Glomerular visceral epithelial cell (primary cell): ENCODE results near the gene LRCH4.

ENCODE experiments used
- DNase-seq: peaks from one replicate; pipeline ENCODE4 v3.0.0-alpha.2; 2016; ENCODE audit errors: extremely low spot score

The LRCH4 gene

DNA sequence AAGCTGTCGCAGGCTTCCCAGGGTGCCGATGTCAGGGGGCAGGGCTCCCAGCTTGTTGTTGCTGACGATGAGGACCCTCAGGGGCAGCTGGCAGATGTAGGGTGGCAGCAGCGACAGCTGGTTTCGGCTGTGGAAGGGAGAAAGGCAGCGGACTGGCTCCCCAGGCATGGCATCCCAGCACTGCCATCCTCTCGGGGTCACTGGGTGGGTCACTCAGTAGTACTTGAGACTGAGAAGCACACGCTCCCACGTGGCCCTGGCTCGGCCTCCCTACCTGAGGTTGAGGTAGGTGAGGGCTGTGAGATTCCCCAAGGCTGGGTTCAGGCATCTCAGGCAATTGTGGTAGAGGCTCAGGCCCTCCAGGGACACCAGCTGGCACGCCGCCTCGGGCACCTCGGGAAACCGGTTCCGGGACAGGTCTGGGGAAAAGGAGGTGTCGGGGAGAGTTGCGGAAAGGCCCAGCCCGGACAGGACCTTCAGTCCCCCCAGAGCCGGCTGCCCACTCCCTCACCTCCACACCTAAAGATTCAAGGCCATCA lies 3.8 kb downstream of the LRCH4 start:
- DNase-seq, result no peak

DNA sequence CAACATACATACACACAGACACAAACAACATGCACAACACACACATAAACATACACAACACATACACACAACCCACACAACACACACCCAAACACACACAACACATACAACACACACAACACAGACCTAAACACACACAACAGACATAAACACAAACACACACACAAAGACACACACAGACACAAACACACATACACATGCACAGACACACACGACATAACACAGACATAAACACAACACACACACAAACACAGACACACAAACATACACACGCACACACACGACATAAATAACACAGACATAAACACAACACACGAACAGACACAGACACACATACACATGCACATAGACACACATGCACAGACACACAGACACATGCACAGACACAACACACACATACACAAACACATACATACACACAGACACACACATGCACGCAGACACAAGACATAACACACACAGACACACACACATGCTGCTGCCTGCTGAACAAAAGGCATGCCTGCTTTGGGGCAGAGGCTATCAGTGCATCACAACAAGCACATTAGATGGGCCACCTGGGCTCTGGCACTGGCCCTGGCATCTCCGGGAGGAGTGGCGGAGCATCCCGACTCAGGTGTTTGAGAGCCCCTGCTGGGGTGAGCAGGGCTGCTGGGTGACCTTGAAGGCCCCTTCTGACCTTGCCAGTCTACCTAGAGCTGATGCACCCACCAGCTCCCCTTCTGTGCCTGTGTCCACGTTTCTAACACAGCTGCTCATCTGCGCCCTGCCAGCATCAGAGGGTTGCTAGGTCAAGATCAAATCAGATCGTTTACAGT lies 5.3 kb downstream of the LRCH4 start:
- DNase-seq, result no peak

DNA sequence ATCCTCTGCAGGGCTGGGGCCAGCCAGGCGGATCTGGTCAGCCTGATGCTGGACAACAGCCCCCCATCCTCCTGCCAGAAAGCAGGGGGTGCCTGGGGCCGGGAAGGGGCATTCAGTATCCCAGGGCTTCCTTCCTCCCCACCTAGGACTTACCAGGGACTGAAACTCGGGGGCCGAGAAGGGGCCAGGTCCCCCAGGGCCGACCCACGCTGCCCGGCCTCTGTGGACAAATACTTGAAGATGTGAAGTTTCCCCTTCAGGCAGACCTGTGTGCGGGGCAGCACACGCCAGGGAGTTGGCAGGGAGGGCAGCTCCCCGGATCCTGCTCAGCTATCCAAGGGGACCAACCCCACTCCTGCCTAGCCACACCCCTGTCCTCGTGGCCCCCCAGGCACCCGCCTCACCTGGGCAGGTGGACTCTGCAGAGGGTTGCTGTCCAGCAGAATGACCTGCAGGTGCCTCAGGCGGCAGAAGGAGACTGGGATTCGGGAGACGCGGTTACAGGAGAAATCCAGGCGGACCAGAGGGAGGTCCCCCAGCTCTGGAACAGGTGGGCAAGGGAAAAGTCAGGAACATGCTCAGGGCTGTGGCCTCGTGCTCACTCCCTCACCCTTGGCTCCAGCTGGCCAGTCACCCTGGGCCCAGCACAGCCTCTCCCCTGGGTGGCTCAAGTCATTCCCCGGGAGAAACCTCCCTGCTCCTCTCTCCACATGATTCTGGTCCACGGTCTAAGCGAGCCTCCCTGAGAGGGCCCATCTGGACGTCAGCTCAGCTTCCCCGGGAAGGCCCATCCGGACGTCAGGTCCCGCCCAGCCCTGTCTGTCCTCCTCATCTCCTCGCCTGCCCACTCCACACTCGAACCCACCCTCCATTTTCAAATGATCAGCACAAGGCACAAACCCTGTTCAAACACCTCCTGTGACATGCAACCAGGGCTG lies 7.4 kb downstream of the LRCH4 start:
- no peak for DNase-seq

DNA sequence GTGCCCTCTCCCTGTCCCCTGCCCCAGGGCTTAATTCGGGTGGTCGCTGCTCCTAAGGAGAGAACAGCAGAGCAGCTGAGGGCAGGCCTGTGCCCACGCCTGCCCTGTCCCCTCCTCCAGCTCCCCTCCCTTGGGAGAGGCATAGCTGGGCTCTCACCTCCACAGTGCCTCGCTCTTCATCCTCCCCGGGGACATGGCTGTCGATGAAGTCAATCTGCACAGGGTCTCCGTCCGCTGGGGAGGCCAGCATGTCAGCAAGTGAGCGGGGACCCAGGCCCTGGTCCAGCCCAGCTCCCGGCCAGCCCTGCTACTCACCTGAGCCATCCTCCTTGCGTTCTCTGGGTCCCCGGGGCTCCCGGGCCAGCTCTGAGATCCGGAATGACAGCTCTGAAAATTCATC lies 8.4 kb downstream of the LRCH4 start:
- no peak for DNase-seq

DNA sequence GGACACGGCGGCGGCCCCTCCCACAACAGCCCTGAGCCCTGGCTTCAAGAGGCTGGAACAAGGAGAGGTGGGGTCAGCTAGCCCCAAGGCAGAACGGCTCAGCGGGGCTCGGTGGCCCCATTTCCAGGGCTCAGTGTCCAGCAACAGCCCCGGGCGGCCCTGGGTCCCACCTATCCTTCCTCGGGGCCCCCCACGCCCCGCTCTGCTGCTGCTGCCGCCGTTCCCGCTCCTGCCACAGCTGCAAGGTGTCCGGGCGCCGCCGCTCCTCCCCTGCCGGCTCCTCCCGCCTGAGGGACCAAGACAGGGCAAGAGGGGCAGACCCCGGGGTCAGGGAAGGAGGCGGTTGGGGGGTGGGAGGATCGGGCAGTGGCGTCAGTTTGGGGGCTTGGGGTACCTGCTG lies 8.8 kb downstream of the LRCH4 start:
- no peak for DNase-seq

DNA sequence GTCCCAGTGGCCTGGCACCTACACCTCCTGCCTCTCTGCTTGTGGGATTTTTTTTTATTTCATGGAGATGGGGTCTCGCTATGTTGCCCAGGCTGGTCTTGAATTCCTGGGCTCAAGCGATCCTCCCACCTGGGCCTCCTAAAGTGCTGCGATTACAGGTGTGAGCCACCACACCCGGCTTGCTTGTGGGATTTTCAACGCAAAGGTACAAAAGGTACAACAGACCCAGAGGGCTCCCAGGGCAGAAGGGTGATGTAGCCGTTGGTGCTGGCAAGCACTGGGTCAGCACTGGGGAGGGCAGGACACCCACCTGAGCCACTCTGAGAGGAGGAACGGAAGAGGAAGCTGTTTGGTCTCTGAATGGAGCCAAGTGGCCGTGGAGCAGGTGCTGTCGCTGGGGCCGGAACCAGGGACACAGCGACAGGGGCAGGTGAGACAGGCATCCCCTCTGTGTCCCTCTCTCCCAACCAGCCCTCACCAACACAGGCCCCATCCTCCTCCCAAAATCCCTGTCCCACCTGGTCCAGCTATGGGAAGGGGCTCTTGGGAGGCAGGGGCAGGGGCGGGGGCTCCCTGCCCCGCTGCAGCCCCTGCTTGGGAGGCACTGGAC lies 9.4 kb downstream of the LRCH4 start:
- no peak for DNase-seq

DNA sequence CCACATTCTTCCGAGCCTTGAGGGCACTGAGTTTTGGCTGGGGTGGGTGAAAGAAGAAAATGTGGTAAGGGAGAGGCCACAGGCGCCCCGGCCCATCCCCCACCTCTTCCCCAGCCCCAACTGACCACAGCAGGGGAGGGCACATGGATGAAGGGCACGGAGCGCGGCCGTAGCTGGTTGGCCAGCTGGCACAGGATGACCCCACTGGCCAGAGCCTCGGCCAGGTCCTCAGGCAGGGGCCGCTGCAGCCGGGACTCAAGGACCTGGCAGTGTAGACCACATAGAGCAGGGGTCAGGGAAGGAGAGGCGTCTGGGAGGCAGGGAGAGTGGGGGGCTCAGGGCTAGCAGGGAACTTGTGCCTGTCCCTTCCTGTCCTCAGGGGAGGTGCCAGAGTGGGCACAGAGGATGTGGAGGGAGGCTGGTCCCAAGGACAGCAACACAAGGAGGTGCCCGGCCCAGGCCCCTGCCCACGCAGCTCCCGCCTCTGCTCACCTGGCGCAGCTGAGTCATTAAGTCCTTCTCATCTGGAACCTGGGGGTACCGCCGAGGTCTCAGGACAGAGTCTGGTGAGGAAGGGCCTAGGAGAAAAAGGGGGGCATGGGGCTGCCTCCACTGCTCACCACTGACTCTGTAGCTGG lies 10.1 kb downstream of the LRCH4 start:
- no peak for DNase-seq

DNA sequence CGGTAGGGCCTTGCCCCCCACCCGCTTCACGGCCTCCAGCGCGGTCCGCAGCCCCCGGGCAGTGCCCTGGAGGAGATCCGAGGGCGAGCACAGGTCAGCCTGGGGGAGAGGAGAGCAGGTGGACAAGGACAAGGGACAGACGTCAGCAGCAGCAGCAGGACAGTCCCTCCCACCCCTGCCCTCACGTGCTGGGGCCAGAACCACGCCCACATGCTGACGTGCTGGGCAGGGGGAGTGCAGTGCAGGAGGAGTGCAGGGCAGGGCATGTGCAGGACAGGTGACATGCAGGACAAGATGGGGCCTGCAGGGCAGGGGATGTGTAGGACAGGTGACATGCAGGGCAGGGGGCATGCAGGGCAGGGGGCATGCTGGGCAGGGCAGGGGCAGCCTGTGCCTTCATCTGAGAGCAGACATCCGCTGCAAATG lies 10.7 kb downstream of the LRCH4 start:
- no peak for DNase-seq

DNA sequence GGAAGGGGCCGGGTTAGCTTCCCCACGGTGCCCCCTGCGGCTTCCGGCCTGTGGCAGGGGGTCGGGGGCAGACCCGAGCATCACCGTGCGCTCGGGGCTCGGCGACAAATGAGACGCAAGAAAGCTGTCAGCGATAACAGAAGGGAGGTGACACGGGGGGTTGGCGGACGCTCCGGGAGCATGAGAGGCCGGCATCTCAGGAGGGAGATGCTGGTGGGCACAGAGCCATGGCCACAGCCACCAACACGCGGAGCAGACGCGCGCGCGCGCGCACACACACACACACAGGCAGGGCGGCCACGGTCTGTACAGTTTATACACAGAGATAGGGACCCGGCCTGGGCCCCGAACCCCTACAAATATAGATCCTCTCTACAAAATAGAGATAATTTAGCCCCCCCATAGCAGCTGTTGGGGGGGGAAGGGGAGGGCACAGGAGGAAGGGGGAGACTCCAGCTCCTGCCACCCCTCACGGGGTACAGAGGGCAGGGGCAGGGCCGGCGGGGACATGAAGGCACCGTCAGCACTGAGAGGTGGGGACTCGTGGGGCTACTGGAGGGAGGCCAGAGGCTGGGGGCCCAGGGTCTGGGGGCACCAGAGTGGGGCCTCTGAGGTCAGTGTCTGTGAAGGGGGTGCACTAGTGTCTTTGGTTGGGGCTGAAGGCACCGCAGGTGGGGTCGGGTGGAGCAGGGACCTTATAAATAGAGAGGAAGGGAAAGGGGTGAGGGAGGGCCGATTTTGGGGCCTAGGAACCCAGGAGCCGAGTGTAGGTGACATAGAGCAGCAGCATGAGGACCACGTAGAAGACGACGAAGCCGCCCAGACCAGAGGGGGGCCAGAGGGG lies 11.3 kb downstream of the LRCH4 start:
- DNase-seq, result no peak

DNA sequence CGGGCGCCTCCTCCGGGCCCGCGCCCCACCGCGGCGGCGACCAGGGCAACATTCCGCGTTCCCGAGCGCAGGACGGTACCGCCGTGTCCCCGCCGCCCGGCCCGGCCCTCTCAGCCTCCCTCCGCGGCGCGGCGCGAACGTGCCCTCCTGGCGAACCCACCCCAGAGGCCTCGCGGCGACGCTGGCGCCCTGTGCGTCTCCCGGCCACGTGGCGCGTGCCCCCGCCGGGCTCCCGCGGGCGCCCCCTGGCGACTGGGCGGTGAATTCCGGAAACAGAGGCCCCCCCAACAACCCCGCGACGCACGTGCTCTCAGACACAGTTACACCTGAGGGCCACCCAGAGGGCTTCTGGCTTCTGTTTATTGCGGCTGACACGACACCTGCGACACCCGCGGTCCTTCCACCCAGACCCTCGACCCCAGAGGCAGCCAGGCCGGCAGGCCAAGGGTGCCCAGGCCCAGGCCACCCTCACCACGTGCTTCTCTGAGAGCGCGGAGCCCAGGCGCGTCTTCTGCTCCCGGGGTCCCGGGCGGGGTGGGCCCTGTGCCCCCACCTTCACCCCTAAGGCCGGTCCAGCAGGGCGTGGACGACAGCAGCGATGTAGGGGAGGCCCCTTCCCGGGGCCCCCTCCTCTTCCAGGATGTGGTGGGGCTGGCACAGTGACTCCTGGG lies 12.1 kb downstream of the LRCH4 start, which contains the start of gene SAP25:
Gene SAP25, minus strand, starts transcription at position 210 of the 671 bp plus-strand sequence. Its CDS starts 158 bp downstream, at position 52.
- no peak for DNase-seq

DNA sequence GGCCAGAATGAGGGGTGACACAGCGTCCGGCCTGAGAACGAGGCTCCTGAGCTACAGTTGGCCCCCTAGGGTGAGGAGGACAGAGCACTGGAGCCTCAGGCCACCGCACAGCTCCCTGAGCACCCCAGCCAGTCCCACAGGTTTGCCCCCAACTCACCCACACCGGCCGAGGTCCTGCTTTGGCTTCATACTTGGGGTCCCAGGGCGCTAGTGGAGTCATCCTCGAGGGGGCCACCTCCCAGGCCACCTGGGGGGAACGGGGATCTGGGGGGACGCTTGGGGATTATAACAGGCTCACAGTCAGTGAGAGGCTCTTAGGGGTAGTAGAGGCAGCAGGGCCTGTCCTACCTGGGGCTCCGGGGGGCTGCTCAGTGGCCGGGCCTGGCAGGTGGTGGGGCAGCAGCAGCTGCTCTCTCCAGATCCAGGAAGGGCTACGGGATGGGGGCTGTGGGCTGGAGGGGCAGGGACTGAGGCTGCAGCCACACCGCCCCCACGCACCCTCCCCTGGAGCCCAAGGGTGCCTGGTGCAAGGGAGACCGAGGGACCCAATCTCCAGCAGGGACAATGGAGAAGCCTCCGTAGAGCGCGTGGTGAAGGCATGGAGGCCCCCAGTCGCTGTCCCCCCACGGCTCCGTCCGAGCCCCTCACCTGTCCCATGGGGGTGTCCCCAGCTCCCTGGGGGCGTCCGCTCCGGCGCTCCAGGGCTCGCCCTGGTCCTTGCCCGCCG lies 12.8 kb downstream of the LRCH4 start:
- no peak for DNase-seq

DNA sequence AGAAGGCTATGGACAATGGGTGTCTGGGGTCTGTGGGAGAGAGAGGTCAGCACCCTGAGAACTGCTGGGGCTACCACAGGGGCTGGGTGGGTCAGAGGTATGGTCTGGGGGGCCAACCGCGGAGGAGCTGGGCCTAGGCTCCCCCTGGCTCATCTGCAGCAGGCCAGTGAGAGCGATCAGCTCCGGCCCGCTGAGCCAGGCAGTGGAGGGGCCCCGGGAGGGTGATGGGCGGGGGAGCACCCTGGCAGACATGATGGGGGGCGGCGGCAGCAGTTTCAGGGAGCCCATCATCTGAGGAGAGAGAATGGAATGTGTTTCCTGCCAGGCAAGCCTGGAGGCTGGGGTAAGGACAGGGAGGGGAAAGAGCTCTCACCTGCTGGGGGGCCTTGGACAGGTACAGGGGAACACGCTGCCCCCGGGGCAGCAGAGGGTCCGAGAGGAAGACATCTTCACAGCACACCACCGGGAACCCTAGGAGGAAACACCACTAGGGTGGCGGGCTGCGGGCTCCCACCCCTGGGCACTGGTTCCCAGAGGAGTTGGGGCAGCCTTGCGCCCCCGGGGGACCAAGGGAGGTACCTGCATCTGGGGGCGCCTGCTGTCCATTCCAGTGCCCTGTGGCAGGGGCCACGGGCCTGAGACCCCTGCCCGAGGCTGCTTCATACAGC lies 13.5 kb downstream of the LRCH4 start:
- no peak for DNase-seq

DNA sequence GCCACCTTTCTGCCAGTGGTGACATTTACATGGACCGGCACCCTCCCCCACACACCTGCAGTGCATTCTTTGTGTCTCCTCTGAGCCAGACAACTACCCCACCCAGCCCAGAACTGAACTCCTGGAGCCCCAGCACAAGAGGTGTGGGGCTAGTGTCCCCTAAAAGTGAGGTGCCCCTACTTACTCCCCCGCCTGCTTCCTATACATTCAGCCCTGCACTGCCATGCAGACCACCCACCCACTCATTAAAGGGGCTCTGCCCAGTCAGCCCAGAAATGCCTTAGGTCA lies 14.2 kb downstream of the LRCH4 start:
- DNase-seq, result no peak

DNA sequence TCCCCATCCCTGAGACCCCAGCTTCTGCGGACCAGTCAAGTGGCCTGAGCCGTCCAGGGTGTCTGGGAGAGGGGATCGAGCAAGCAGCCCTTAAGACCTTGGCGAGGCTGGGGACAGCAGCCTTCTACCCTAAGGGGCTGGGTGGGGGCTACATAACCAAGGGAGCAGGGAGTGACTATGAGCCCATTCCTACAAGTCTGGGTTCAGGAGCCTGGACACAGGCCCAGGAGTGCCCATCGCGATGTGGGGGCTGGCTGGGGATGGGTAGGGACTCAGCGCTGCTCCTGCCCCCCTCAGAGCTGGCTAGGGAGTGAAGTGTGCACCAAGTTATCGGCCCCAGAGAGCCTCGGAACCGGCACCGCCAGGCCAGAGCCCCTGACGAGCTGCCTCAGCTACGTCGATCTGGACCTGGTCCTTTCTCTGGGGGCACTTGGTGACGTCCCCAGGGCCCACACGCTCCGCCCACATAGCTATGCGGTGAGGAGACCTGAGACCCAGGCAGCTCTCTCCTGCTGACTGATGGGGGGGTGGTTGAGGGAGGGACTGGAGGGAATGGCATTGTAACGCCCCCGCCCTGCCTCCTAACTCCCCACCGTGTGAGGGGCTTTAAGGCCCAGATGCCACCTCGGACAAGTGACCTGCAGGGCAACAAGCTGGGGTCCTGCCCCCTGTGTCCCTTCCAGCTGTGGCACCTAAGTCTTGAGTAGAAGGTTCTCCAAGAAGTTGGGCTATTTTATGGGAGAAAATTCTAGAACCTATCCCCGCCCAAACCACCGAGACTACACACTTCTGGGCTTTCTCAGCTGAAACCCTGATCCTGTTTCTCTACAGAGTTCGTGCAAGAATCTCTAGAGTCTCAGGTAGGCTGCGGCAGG lies 14.7 kb downstream of the LRCH4 start:
- DNase-seq, result no peak

DNA sequence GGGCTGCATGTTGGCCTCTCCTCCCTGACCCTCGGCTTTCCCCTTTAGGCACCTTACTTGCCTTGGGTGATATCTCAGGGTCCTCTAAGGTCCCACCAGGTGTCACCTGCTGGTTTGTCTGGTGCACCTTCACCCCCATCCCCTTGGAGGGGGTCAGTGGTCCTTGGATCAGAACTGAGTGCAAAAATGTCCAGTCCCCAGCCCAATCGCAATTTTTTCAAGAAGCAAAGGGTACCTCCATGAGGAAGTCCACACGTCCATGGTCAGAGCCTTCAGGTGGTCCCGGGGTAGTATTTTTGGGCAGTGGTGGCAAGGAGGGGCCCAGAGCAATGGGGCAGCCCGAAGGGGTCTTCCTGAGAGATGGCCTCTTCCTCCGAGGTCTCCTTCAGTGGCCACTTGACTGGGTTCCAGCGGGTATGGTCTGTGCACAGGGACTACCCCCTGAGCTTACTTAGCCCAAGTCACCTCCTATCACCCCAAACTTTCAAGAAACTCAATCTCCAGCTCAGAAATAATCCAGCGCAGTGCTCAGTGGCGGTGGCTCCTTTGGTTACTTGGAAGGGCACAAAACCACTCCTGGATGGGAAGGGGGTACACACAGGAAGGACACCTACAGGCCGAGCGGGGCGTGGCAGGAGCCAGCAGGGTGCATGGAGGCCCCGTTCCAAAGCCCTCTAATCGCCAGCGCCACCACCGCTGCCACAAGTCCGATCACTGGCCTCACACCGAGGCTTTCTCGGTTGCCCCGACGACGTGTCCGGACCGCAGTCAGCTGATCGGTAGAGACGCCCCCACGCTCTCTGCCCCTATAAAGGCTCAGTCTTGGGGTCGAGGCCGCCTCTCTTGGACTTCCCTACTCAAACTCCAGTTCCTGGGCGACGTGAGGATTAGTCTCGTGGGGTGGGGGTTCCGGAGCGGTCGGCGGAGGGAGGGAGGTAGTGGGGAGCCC lies 16.8 kb downstream of the LRCH4 start:
- no peak for DNase-seq

DNA sequence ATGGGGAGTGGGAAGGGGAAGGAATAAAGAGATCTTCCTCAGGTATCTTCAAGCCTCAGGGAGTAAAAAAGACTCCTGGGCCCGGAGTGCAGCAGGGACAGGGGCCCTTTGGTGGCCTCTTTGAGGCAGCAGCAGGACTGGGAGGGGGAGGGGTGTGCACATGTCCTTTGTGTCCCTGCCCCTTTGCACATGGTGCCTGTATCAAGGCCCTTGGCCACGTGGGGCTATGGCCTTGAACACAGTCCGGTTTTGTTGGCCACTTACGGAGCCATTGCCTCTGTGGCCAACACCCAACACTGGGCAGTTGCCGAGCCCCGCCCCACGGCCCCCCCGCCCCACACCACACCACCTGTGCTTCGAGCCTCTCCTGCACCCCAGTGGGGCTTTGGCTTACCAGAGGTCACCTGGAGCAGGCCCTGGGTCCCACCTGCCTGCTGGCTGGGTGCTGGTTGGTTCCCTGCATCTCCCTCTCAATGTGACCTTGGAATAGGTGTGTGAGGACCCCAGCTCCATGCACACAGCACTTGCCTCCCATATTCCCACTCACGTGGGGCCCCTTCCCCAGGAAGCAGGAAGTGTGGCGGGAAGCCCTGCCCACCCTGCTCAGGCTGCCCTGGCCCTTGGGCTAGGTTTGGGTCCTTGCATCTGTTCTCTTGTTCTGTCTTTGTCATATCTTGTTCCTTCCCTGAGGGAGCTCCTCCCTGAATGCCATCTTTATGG lies 17.6 kb downstream of the LRCH4 start:
- DNase-seq, result no peak
